DMS 273 (cell line): ENCODE data around the gene STON2.

Source experiments
- DNase-seq: peaks from one replicate; lab custom pipeline; 2025; ENCODE audit not compliant: unreplicated experiment; lab: John Stamatoyannopoulos, UW

The STON2 gene

DNA sequence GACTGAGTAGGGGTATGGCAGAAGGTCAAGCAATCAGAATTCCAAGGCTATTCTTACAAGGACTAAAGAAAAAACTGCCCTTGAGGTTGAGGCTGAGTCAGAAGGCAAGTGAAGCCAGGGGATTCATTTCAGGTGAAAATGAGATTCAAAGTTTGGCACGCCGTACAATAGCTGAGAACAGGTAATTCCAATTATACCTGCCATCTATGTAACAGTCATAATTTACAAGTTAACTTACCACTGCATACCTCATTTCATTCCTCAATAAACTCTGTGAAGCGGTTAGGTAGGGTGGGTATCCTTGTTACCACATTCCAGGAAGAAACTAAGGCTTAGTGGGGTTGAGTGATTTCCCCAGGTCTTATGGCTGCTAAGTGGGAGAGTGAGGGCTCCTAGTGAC, 64.1 kb downstream of the STON2 start:
- DNase-seq: no peak

DNA sequence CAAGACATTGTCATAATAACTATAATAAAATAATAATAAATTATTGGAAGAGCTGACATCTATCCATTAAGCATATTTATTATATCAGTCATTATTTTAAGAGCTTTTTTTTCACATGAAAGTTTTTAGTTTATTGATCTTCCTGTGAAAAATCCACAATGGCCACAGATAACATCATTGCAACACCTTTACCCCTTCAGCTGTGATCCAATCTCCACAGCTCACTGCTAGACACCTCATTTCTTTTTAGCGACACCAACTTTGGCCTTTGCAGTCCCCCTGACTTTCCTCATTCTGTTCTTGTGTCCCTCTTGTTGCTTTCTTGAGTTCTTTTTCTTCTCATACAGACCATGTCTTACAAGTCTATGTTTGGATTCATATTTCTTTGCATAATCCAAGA, 67.4 kb downstream of the STON2 start:
- no peak for DNase-seq

DNA sequence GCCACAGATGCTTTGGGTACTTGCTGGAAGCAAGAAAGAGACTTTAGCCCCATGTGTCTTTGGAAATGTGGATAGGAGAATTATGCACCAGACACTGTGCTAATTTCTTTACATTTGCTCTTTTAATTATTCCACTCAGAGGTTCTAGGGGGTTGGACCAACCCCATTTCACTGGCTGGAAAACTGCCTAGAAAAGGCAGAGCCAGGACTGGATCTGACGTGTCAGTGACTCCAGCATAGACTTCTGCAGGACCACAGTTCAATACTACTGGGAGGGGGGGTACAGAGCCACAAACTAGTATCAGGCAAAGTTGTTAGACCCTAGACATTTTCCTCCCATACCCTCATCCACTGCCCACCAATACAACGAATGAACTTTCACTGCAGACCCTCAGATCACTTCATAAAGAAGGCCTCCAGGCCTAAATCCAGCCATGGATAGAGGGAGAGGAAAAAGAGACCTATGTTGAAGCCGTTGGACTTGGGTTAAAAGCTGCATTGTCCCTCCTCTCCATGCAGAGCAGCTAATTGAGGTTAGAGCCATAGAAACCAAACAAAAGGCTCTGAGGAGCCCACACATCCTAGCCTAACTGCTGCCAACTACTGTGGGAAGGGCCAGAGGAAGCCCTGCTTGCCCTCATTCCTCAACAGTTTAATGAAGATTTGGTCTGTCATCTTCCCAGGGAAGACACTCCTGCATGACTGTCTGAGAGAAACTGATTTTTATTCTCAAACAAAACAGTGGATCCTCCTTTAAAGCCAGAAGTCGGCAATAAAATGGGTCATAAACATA, 68.7 kb downstream of the STON2 start:
- DNase-seq: no peak

DNA sequence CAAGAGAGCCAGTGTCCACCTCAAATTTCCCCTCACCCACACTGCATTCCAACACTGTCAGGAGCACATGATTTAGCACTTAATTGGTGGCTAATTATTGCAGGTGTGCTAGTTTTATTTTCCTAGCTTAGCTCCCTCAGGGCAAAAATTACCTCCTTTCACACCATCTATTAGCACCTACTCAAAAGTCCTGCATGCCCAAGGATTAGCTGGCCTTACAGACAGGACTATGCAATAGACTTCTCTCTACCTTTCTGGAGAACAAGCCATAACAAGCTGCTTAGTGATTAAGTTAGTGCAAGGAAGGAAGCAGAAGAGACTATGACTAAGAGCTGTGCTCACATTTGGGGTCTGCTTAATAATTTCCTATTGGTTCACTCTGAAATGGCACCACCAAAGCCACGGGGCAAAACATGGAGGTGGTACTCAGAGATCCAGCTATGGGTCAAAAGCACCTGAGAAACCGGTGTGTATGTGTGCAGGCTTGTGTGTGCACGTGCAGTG, 69.5 kb downstream of the STON2 start:
- DNase-seq: no peak

DNA sequence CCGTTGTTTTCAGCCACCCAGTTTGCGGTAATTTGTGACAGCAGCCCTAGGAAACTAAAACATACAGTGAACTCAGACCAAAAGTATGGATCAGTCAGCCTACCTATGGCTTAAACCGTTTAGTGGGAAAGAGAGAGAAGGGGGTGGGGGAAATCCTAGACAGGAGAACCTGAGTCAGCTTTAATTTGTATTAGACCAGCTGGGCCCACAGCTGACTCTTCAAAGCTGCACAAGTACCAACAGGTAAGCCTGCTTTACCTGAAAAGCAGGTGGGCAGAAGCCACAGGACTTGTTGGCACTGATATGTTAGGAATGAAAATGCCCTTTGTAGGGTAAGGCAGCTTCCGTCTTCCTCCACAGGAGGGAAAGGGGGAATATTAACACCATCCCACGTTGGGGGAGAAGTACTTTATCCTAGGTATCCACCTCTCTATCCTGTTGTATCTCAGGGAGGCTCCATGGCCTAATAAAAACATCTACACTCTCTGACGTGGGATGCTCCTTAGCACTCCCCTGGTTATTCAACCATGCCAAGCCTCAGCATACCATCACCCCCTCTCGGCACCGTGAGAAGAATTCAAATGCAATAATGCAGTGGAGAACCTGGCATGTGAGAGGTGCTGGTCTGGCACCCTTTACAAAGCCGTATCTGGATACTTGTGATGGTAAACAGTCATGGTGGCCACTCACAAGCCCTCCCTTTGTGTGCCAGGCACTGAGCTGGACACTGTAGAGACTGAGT, 70.3 kb downstream of the STON2 start:
- no peak for DNase-seq

DNA sequence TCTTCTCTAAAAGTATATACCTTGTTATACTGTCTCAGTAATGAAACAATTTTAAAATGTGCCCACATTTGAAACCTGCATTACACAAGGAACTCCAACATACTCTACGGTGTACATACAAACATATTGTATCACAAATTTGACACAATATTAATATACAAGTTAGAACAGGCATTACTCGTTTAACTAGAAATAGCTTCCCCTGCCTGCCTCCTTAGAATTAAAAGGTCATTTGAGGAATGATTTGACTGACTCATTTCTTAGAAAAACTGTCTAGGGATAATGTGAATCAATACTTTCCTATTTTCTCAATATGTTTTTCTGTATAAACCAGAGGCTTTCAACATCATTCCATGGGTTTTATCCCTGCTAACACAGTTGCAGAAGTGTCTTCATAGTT, 73.7 kb downstream of the STON2 start:
- no peak for DNase-seq

DNA sequence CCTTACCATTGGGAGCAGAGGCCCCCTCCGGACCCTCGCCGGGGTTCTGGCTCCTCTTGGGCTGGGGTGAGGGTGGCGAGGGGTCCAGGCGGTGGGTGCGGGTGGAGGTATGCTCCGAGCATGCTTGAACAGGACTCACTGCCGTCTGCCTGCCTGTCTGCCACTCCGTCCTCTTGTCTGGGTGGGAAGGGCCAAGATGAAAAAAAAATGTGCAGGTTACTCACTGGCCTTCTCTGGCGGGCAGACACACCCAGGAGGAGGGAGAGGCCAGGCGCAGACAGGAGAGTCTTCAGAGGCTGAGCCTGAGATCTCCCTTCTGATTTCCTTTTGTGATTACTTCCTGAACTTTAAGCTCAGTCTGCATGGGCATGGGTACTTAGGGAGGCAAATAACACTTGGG, 76.1 kb downstream of the STON2 start:
- DNase-seq: peak; percentile 85

DNA sequence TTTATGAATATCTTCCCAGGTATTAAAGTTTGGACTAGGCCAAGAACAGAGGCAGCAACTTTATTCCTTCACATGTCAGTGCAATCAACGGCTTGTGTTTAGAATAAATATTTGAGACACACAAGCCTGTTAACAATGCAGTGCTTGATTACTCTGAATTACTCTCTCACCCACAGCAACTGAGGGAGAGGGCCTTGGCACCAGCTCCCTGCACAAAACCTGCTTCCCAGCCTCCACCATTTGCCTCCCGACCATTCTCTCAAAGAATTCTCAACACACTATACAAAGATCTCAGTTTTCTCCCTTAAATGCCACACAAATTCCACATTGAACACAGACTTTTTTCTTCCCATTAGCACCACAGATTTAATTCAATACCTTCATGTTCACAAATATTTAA, 77.0 kb downstream of the STON2 start:
- peak; percentile 21 for DNase-seq

DNA sequence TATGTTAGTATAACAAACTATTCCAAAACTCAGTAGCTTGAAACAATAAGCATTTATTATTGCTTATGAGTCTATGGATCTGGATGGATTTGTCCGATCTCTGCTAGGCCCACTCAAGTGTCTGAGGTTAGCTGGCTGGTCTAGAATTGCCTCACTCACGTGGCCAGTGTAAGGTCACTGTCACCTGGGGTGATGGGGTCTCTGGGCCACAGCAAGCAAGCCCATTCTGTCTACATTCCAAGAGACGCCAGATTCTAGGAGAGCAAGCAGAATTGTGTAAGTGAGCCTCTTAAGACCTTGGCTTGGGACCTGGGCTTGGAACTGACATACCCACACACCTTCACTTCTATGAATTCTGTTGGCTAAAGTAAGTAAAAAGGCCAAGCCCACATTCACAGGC, 80.2 kb downstream of the STON2 start:
- no peak for DNase-seq

DNA sequence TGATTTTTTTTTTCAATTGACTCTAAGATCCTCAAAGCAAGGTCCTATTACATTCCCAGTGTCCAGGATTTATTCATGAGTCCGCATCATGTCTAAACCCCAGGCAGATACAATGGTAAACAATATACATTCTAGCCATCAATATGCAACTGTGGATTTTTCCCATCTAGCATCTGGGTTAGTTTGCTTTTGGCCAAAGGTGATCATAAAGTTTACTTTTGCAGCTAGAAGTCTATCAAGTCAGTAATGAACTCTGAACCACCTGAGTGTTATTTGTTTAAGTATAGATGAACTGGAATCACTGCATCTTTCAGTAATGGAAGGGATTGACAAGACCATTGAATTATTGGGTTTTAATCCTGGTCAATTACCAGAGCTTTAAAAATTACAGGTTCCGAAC, 80.8 kb downstream of the STON2 start:
- DNase-seq: no peak

DNA sequence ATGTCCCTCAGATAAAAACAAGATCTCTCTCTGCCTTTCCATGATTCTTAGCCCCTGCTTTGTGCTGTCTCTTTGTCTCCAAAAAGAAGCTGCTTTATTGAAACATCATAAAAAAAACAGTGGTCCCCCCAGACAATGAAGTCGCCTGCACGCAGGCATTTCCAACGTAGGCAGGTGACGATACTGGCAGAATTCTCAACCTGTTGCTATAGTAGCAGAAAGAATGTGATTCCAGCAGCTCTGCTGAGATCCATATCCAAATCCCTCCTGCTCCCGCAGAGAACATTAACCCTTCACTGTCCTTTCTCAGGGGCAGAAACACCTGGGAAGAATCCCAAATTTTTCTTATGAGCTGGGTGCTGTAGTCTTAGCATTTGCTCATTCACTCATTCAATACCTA, 84.8 kb downstream of the STON2 start:
- DNase-seq: peak; percentile 64

DNA sequence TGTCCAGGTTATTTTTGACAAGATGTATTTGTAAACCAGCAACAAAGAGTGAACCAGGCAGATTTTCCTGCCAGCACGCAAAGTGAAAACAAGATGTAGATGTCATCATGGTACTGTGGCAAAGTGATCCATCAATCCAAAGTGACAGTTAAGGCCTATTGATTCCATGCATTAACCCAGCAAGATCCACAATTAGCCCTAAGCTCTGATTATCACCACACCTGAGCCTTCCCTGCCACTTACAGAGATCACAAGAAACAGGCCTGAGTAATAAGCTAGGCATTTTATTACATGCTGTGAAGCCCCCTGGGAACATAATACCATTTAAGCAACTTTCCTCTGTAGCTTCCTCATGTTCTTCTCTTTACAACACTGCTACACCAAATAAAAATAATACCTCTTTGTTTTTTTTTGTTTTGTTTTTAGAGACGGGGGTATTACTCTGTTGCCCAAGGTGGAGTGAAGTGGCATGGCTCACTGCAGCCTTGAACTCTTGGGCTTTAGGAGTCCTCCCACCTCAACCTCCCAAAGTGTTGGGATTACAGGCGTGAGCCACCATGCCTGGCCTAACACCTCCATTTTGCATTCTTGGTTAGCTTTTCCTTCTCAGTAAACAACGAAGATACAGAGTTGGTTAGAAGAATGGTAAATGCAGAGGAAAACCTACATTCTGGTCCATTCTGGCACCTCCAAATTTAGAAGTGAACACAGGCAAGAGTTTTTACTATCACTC, 85.5 kb downstream of the STON2 start:
- DNase-seq: peak; percentile 42

DNA sequence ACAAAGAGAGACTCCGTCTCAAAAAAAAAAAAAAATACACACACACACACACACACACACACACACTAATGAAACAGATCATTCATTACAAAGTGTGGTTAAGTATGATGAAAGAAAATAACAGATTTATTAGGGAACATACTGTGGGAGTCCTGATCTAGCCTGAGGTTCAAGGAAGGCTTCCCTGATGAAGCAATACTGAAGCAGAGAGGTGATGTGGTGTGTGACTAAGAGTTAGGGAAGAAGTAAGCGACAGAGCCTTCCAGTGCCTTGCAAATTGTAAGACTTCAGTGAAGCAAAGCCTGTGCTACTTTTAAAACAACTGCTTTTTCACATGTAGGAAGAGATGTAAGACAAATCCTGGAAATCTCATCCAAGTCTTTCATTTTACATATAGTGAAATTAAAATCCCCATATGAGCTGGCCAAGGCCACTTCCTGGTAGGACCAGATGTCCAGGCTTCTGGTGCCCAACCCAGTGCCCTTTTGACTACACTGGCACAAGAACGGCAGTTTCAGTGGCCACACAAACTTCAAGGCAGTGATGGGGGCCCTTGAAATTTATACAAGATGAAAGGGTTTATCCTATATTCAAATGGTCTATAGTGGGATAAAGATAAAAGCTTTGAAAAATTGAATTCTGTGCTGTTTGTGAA, 86.2 kb downstream of the STON2 start:
- peak; percentile 47 for DNase-seq

DNA sequence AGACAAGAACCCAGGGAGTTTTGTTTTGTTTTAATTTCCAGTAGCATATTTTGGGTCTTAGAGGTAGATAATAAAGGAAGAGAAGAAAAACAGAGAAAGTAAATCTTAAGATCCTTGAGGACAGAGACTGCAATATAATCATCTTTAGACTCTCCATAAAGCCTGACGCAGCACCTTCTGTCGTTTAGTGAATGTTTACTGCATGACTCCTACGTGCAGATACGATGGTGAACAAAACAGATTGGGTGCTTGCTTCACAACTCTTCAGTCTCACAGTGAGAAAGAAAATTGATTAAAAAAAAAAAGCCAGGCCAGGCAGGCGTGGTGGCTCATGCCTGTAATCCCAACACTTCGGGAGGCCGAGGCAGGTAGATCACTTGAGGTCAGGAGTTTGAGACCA, 86.9 kb downstream of the STON2 start:
- DNase-seq: peak; percentile 66

DNA sequence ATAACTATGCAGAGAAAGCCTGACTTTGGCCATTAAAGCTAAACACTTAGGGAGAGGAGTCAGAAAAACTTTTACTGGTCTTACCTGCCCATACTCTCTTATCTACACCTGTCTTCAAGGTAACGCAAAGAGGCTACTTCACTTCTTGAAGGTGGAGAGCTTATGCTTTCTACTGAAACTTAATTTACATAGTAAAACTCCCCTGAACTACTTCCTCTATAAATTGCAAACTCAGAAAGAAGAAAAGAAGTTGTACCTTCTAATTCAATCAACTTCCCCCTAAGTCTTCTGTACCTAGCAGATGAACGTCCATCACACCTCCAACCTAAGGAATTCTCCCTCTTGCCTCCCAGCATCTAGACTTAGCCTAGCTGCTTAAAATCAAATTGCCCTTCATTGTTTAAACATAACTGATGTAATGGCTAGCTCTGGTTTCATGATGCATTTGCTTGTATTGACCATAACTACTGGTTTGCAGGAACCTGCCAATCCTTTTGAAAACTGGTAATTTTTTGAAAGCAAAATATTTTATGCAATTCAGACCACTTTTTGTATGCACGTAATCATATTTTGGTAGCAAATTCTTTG, 87.7 kb downstream of the STON2 start:
- DNase-seq: peak; percentile 43

DNA sequence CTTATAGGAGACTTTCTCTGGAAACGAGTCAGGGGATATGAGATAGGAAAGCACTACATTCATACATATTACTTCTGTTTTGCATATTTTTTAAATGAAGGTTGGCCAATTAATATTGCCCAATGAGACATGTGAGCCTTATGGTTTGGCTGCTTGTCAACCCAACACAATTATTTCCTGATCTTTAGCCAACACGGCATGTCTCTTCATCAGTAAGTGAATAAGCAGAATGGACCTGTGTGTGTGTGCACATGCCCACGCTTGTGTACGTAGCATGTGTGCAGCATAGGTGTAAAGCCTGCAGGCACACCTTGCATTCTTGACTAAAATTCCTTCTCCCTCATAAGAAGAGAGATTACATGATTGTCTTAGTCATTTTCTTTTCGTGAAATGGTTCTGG, 88.3 kb downstream of the STON2 start:
- peak; percentile 71 for DNase-seq

DNA sequence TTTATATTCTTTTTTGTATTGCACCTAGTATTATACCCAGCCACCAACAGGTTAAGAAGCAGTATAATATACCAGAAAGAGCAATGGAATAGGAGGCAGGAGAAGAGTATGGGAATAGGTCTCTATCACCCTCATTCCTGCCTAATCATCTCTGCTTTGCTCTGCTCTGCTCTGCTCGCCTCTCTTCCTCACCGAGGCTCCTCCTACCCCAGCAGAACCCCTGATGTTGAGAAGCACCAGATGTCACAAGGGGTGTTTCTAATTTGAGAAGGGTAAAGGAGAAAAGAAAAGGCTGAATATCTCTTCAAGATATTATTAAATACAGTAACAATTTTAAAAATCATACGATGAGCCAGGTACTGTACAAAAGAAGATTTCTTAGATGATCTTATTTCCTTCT, 89.0 kb downstream of the STON2 start:
- peak; percentile 89 for DNase-seq

DNA sequence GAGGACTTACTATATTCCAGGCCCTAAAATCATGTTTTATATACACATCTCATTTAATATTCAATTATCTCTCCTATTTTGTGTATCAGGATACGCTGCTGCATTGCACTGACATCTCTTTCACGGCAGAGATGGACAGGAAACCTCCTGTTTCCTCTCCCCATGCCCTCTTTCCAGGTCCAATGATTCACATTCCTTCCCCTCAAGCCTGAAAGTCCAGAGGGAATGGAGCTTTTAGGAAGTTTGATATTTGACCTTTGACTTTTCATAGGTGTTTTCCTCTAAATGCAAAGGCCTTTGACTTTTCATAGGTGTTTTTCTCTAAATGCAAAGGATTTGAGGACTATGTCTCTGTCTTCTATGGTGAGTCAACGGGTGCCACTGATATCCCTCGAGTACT, 89.5 kb downstream of the STON2 start:
- no peak for DNase-seq

DNA sequence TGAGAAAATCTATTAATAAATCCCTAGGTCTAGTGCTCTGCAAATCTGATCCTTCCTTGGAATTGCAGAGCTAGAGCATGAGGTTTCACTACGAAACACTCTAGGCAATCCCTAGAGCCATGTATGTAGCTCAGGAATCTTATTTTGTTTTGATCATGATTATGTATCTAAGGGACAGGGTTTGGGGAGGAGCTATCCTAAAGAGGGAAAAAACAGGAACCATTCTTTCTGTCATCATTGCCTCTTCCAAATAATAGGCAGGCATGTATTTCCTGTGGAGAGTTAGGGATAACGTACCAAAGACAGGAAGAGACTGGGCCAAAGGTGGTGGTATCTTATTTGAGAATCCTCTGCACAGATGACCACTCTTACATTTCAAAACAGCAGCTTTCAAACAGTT, 90.6 kb downstream of the STON2 start:
- DNase-seq: no peak

DNA sequence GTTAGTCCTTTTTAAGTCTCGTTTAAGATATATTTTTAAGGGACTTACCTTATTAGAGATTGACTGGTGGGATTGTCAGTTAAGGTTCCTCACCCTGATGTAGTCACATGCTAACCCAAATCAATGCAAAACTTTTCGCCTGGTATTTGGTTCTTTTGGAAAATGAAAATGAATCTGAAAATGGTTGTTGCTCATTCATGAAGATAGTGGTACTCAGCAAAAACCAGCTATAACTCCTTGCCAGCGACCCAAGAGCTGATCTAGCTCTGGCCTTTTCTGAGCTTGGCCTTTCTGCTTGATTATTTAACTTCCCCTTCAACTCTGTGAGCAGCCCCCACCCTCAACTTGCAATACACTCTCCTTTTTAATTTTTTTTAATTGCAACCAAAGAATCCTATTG, 94.4 kb downstream of the STON2 start:
- no peak for DNase-seq

DNA sequence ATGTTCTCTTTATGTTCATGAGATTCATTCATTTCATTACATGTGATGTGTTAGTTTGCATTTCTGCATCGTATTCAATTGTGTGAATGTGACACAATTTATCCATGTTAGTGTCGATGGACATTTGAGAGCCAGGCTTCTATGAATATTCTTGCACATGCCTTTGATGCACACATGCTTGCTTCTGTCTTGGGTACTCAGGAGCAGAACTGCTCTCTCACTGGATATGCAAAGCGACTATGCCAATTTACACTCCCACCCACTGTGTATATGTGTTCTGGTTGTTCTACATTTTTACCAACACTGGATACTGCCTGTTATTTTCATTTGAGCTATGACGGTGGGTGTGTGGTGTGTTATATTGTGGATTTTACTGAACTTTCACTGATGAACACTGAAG, 95.1 kb downstream of the STON2 start:
- no peak for DNase-seq
